ENCODE measurements around the gene PSMA6.

- TF ChIP-seq, protein P1, sequence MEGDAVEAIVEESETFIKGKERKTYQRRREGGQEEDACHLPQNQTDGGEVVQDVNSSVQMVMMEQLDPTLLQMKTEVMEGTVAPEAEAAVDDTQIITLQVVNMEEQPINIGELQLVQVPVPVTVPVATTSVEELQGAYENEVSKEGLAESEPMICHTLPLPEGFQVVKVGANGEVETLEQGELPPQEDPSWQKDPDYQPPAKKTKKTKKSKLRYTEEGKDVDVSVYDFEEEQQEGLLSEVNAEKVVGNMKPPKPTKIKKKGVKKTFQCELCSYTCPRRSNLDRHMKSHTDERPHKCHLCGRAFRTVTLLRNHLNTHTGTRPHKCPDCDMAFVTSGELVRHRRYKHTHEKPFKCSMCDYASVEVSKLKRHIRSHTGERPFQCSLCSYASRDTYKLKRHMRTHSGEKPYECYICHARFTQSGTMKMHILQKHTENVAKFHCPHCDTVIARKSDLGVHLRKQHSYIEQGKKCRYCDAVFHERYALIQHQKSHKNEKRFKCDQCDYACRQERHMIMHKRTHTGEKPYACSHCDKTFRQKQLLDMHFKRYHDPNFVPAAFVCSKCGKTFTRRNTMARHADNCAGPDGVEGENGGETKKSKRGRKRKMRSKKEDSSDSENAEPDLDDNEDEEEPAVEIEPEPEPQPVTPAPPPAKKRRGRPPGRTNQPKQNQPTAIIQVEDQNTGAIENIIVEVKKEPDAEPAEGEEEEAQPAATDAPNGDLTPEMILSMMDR (IDR thresholded peaks at IDR 0.05; ENCODE audit: low read depth, low read length, poor library complexity, severe bottlenecking) = no peak
- TF ChIP-seq EZH2phosphoT487 (IDR thresholded peaks at IDR 0.05; ENCODE audit: borderline replicate concordance, low read length) = no peak
Observed at GRCh38 chr14:35339761-35340406, 47.7 kb downstream of the PSMA6 start.

All from DOHH2 (cell line).